Skeletal muscle tissue (tissue), 4 donors: ENCODE measurements around the gene SHC2. TPM values are rescaled to one million over a fixed set of nuclear protein-coding genes. Genes with fewer than 3 reads are reported as not detected.

Experiments used
- H3K27ac ChIP-seq: one replicate; pipeline ENCODE4 v1.7.0; 2013; ENCODE audit warnings: mild to moderate bottlenecking, low read depth, low read length, inconsistent platforms
- H3K27me3 ChIP-seq, 3 donors: one replicate each; pipeline ENCODE4 v1.7.0; 2013; ENCODE audit warnings: low read length in 3 of 3; ENCODE audit not compliant: control insufficient read depth in 3 of 3, insufficient read depth in 3 of 3
- H3K36me3 ChIP-seq, 3 donors: one replicate each; pipeline ENCODE4 v1.7.0; 2013; ENCODE audit warnings: low read length in 3 of 3; ENCODE audit not compliant: control insufficient read depth in 3 of 3, insufficient read depth in 3 of 3
- H3K4me1 ChIP-seq, 3 donors: one replicate each; pipeline ENCODE4 v1.7.0; 2013; ENCODE audit warnings: low read length in 3 of 3, mild to moderate bottlenecking in 3 of 3; ENCODE audit not compliant: control insufficient read depth in 3 of 3, insufficient read depth in 3 of 3
- H3K4me3 ChIP-seq, 3 donors: one replicate each; pipeline ENCODE4 v1.7.0; 2013; ENCODE audit warnings: low read length in 3 of 3
- H3K9ac ChIP-seq, 3 donors: one replicate each; pipeline ENCODE4 v1.7.0; 2013; ENCODE audit warnings: low read length in 3 of 3, mild to moderate bottlenecking in 3 of 3, moderate library complexity in 2 of 3, low read depth in 1 of 3
- H3K9me3 ChIP-seq, 3 donors: one replicate each; pipeline ENCODE4 v1.7.0; 2013; ENCODE audit warnings: low read length in 3 of 3; ENCODE audit not compliant: control insufficient read depth in 3 of 3
- total RNA-seq: library from RNA; depleted of rRNA; stranded (reverse); fragments of >200 nt; gene quantifications from one replicate; pipeline ENCODE4 v1.2.3, GENCODE V29; 2014
- donor health status: Osteomylitis.

The SHC2 gene
- total RNA-seq, 1 donor from 2014 or later, result 7.8 TPM

DNA sequence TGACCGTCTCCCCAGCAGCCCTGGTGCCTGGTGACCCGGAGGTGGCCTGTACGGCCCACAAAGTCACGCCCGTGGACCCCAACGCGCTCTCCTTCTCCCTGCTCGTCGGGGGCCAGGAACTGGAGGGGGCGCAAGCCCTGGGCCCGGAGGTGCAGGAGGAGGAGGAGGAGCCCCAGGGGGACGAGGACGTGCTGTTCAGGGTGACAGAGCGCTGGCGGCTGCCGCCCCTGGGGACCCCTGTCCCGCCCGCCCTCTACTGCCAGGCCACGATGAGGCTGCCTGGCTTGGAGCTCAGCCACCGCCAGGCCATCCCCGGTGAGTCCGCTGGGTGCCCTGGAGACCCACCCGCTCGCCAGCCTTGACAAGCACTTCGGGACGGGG lies 37.7 kb upstream of the SHC2 start:
- Histone ChIP-seq H3K9me3 (no peaks in the 10 kb centered on the region), H3K4me3 (no peak overlapping the region), H3K27me3 (peaks cover 22 to 43% (median 23%) of the 10 kb centered on the region in 3 donors)

DNA sequence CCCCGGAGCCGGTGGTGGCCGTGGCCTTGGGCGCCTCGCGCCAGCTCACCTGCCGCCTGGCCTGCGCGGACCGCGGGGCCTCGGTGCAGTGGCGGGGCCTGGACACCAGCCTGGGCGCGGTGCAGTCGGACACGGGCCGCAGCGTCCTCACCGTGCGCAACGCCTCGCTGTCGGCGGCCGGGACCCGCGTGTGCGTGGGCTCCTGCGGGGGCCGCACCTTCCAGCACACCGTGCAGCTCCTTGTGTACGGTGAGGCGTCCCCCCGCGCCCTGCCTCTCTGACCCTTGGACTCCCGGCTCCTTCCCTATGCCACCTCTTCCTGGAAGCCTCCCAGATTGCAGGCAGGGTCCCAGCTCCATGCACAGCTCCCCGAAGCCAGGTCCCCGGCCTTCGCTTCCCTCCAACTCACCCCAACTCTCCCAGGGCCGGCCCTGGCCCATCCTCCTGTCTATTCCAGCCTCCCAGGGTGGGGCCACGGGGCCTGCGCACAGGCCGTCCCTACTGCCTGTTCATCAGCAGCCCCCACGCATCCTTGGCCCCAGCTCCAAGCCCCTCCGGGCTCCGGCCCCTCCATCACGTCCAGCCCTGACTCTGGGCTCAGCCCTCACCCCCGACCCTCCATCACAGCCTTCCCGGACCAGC lies 37.2 kb upstream of the SHC2 start:
- Histone ChIP-seq H3K27ac (no peak overlapping the region), H3K4me3 (no peak overlapping the region), H3K36me3 (no peaks in the 10 kb centered on the region), H3K4me1 (peaks cover 3 to 9% (median 3%) of the 10 kb centered on the region in 3 donors), H3K9ac (no peak overlapping the region), H3K9me3 (no peaks in the 10 kb centered on the region), H3K27me3 (peaks cover 22 to 43% (median 23%) of the 10 kb centered on the region in 3 donors)

More for the DNA sequence above, 37.7 kb upstream of the SHC2 start:
- Histone ChIP-seq H3K9ac (no peak overlapping the region), H3K27ac (no peak overlapping the region), H3K36me3 (no peaks in the 10 kb centered on the region), H3K4me1 (peaks cover 3 to 9% (median 3%) of the 10 kb centered on the region in 3 donors)

DNA sequence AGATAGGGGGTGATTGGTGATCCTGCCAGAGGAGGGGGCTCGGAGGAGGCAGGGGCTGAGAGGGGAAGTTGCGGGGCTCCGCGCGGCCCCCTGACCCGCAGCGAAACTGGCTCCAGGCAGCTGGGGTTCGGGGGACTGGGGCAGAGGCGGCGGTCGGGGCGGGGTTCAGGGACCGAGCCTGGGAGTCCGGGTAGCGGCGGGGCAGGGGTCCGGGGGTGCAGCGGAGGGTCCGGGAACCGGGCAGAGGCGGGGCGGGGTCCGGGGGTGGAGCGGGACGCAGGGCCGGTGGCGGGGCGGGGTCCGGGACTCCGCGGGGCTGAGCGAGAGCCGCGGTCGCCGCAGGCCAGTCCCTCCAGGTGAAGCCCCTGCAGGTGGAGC lies 36.6 kb upstream of the SHC2 start:
- Histone ChIP-seq H3K36me3 (no peaks in the 10 kb centered on the region), H3K9ac (no peak overlapping the region), H3K9me3 (no peaks in the 10 kb centered on the region), H3K27ac (no peak overlapping the region), H3K4me3 (no peak overlapping the region), H3K27me3 (peaks cover 22 to 43% (median 23%) of the 10 kb centered on the region in 3 donors), H3K4me1 (peaks cover 3 to 9% (median 3%) of the 10 kb centered on the region in 3 donors)

DNA sequence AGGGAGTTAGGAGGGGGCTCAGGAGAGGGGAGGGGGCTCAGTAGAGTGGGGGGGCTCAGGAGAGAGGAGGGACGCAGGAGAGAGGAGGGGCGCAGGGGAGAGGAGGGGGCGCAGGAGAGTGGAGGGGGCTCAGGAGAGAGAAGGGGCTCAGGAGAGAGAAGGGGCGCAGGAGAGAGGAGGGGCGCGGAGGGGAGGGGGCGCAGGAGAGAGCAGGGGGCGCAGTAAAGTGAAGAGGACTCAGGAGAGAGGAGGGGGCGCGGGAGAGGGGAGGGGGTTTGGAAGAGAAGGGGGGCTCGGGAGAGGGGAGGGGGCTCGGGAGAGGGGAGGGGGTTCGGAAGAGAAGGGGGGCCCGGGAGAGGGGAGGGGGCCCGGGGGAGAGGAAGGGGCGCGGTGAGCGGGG lies 36.2 kb upstream of the SHC2 start:
- Histone ChIP-seq H3K4me1 (peaks cover 3 to 9% (median 3%) of the 10 kb centered on the region in 3 donors), H3K9me3 (no peaks in the 10 kb centered on the region), H3K4me3 (no peak overlapping the region), H3K36me3 (no peaks in the 10 kb centered on the region), H3K9ac (no peak overlapping the region), H3K27me3 (peaks cover 22 to 43% (median 23%) of the 10 kb centered on the region in 3 donors), H3K27ac (no peak overlapping the region)

DNA sequence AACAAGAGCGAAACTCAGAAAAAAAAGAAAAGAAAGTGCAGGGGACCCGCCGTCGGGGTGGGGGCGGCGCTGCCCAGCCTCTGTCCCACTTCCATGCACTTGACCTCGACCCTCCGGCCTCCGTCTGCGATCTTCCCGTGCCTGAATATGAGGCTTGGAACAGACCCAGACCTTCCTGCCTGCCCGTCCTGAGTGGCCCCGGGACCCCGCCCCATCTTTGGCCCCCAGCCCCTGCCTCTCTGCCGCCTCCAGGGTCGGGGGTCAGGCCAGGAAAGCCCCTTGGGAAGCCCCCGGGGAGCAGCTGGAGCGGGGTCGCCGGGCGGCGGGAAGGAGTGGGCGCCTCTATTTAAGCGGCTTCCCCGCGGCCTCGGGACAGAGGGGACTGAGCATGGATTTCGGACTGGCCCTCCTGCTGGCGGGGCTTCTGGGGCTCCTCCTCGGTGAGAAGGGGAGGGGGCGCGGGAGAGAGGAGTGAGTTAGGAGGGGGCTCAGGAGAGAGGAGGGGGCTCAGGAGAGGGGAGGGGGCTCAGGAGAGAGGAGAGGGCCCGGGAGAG lies 35.4 kb upstream of the SHC2 start, which contains the start of gene MADCAM1:
MADCAM1 (plus strand) TSS at position 375 of the 554 bp plus-strand sequence; CDS start at position 389, 14 bp downstream.
- Histone ChIP-seq H3K9me3 (no peaks in the 10 kb centered on the region), H3K9ac (no peak within 1 kb of the TSS), H3K4me1 (peaks cover 3 to 9% (median 3%) of the 10 kb centered on the region in 3 donors), H3K4me3 (no peak within 1 kb of the TSS), H3K27me3 (peaks cover 22 to 43% (median 23%) of the 10 kb centered on the region in 3 donors), H3K36me3 (no peaks in the 10 kb centered on the region), H3K27ac (no peak within 1 kb of the TSS)

DNA sequence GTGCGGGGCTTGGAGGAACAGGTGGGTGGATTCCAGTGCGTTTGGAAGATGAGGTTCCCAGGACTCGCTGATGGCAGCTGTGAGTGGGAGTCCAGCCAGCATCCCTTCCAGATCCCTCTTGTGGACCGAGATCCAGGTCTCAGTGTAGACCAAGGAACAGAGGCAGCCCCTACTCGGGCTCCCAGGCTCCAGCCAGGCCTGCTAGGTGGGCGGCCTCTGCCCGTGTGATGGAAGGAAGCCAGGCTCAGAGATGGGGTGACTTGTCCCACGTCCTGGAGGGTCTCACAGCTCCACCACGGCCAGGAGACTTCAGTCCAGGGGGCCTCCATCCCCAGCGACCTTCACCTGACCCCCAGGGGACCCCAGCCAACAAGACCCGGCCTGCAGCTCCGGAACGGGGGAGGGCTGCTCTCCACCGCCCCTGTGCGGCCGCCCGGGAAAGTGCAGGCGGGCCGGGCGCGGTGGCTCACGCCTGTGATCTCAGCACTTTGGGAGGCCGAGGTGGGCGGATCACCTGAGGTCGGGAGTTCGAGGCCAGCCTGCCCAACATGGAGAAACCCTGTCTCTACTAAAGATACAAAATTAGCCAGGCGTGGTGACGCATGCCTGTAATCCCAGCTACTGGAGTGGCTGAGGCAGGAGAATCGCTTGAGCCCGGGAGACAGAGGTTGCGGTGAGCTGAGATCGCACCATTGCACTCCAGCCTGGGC lies 34.7 kb upstream of the SHC2 start:
- no peaks in the 10 kb centered on the region for H3K36me3 ChIP-seq
- peaks cover 22 to 43% (median 23%) of the 10 kb centered on the region in 3 donors for H3K27me3 ChIP-seq
- H3K27ac ChIP-seq, result no peak overlapping the region

DNA sequence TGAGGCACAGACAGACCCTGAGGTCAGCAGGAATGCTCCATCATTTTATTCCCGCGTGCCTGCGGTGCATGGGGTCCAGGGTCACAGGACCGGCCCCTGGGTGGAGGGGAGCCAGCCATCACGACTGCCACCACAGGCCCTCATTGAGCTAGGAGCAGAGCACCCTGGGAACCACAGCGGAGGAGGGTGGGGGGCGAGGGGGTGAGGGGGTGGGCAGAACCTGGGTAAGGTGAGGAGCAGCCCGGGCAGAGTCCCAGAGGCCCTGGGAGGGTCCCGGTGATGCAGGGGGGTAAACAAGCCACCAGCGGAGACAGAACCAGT lies 34.2 kb upstream of the SHC2 start:
- H3K27me3 ChIP-seq, result peaks cover 22 to 41% (median 23%) of the 10 kb centered on the region in 3 donors
- no peak overlapping the region for H3K9ac ChIP-seq
- H3K36me3 ChIP-seq, result no peaks in the 10 kb centered on the region
- no peak overlapping the region for H3K4me3 ChIP-seq
- H3K4me1 ChIP-seq, result peaks cover 3 to 14% (median 6%) of the 10 kb centered on the region in 3 donors
- no peaks in the 10 kb centered on the region for H3K9me3 ChIP-seq
- H3K27ac ChIP-seq, result no peak overlapping the region

More for the DNA sequence above, 34.7 kb upstream of the SHC2 start:
- Histone ChIP-seq H3K9me3 (no peaks in the 10 kb centered on the region), H3K9ac (no peak overlapping the region), H3K4me1 (peaks cover 3 to 9% (median 3%) of the 10 kb centered on the region in 3 donors), H3K4me3 (no peak overlapping the region)

DNA sequence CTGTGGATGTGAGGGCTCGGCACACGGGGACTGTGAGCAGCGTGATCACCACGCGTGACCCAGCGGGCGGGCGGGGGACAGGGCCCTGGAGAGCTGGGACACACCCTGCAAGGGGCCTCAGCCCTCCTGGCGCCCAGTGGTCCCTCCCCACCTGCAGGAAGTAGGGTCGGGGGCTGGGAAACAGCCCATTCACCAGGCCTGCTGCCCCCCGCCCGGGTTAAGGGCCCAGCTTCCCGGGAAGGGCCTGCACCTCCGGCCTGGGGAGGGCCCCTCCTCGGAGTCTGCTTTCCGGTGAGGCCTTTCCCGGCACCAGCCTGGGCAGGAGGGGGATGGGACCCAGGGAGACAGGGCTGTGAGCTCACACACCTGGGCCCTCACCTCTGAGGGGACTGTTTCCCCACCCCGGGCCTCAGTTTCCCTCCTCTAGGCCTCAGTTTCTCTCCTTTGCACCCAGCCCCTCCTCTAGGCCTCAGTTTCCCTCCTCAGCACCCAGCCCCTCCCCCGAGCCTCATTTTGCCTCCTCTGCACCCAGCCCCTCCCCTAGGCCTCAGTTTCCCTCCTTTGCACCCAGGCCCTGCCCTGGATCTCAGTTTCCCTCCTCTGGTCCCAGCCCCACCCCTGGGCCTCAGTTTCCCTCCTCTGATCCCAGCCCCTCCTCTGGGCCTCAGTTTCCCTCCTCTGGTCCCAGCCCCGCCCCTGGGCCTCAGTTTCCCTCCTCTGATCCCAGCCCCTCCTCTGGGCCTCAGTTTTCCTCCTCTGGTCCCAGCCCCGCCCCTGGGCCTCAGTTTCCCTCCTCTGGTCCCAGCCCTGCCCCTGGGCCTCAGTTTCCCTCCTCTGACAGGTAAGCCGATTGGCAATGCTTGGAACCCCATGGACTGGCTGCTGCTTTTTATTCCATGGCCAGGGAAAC lies 33.6 kb upstream of the SHC2 start:
- H3K9me3 ChIP-seq, result no peaks in the 10 kb centered on the region
- peaks cover 6 to 20% (median 11%) of the 10 kb centered on the region in 3 donors for H3K4me1 ChIP-seq
- no peak overlapping the region for H3K4me3 ChIP-seq
- no peaks in the 10 kb centered on the region for H3K36me3 ChIP-seq
- no peak overlapping the region for H3K27ac ChIP-seq
- peaks cover 19 to 37% (median 23%) of the 10 kb centered on the region in 3 donors for H3K27me3 ChIP-seq
- no peak overlapping the region for H3K9ac ChIP-seq

DNA sequence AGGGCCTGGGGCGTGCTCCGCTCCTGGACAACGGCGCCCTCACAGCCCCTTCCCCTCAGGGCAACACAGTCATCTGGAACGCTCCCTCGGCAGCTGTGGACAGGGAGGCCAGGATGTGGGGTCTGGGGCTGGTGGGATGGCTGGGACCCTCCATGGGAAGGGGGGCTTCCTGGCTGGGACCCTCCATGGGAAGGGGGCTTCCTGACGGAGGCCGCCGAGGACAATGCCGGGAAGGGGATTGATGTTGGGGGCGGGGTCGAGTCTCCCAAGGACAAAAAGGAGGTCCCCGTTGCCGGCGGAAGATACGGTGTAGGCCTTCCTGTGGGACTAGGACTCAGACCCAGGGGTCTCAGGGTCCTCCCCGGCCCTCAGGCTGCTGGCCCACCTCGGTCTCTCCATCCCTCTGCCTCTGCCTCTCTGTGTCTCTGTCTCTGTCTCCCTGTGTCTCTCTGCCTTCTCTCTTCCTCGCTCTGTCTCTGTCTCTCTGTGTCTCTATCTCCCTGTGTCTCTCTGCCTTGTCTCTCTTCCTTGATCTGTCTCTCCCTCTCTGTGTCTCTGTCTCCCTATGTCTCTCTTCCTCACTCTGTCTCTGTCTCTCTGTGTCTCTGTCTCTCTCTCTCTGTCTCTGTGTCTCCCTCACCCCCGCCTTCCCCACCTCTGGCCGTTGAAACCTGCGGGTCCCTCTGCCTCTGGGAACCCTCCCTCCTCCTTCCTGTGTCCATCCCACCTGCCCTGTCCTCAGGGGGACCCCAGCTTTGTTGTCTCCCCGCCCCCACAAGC lies 32.7 kb upstream of the SHC2 start:
- no peak overlapping the region for H3K9ac ChIP-seq
- no peak overlapping the region for H3K27ac ChIP-seq
- no peak overlapping the region for H3K4me3 ChIP-seq
- H3K27me3 ChIP-seq, result peaks cover 13 to 31% (median 16%) of the 10 kb centered on the region in 3 donors
- H3K9me3 ChIP-seq, result no peaks in the 10 kb centered on the region
- no peaks in the 10 kb centered on the region for H3K36me3 ChIP-seq
- peaks cover 6 to 21% (median 11%) of the 10 kb centered on the region in 3 donors for H3K4me1 ChIP-seq
